GDM1 (cell line): ENCODE results near the gene METTL27.
"Not testable (repeated sequence)": the region's sequence is repeated elsewhere in the genome, so short reads cannot be mapped to it uniquely, and the experiment has no call there.

Source experiments
- DNase-seq: peaks from one replicate; lab custom pipeline; 2025; lab: John Stamatoyannopoulos, UW

METTL27 gene, protein sequence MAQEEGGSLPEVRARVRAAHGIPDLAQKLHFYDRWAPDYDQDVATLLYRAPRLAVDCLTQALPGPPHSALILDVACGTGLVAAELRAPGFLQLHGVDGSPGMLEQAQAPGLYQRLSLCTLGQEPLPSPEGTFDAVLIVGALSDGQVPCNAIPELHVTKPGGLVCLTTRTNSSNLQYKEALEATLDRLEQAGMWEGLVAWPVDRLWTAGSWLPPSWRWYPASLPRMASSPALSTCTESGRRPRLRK

DNA sequence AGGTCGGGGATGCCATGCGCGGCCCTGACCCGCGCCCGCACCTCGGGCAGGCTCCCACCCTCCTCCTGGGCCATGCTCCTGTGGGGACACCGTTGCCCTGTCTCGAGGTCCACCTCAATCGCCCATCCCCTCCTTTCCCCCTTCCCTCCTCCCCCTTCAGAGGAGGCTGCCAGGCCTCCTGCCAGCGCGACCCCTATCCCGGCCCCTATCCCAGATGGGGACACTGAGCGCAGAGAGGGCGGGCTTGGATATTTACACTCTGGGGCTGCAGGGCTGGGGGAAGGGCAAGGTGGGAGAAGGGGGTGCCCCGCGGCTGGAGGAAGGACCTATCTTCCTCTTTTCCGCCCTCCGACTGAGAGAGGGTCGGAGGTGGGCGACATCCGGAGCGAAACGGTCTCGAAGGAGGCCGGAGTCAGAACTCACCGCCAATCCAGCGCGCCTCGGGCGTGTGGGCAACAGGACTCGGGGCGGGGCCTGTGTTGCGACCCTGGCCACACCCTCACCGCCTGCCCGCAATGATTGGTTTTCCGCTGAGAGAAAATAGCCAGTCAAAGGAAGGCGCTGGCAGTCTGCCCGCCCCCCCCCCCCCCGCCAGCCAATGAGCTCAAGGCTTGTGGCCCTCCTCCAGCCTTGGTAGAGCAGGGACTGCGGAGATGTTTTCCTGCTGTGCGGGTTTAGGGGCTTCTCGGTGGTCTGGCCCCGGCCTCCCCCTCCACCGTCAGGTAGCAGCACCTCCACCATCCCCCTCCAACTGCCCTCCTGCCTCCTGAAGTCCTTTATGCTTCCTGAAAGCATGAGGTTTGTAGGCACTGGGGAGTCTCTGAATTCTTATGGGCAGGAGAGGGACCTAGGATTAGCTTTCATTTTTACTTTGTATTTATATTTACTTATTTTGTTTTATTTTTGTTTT lies at the start of gene METTL27:
TSS of gene METTL27 (minus strand) at position 450 of the 910 bp plus-strand sequence. CDS start at position 74, 376 bp downstream.
- DNase-seq = peak; percentile 86

- DNase-seq = no peak
These were observed 49.0 kb upstream of the METTL27 start for GRCh38 chr7:73891178-73891885.

- no peak for DNase-seq
These were observed 48.3 kb upstream of the METTL27 start for GRCh38 chr7:73890555-73891147.

DNA sequence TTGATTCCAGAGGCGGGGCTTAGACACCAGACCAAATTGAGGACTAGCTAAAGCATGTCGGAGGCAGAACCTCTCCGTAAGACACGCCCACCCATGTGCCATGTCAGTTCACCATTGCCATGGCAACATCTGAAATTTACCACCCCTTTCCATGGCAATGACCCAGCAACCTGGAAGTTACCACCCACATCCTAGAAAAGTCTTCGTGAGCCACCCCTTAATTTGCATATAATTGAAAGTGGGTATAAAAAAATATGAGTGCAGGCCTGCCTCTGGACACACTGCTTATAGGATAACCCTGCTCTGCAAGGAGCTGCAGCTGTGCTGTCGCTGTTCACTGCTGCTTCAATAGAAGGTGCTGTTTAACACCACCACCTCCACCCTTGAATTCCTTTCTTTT lies 46.6 kb upstream of the METTL27 start:
- DNase-seq = no peak

GRCh38 chr7:73887762-73888161 lies 45.4 kb upstream of the METTL27 start:
- DNase-seq = no peak

- DNase-seq = peak; percentile 63
These were observed 43.9 kb upstream of the METTL27 start for GRCh38 chr7:73885975-73886798.

- no peak for DNase-seq
These were observed 43.2 kb upstream of the METTL27 start for GRCh38 chr7:73885433-73885974.

DNA sequence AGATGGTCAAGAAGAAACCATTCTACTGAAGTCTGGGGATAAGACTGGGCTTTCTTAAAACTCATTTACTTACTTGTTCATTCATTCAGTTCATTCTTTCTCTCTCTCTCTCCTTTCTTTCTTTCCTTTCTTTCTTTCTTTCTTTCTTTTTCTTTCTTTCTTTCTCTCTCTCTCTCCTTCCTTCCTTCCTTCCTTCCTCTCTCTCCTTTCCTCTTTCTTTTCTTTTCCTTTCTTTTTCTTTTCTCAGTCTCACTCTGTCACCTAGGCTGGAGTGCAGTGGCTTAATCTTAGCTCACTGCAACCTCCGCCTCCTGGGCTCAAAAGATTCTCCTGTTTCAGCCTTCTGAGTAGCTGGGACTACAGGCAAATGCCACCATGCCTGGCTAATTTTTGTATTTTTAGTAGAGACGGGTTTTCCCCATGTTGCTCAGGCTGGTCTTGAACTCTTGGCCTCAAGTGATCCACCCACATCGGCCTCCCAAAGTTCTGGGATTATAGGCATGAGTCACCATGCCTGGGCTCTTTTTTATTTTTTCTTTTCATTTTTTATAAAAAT lies 42.6 kb upstream of the METTL27 start:
- DNase-seq = not testable (repeated sequence)

GRCh38 chr7:73882047-73882402 lies 39.7 kb upstream of the METTL27 start:
- no peak for DNase-seq

GRCh38 chr7:73881352-73882046 lies 39.2 kb upstream of the METTL27 start:
- no peak for DNase-seq

GRCh38 chr7:73880755-73881328 lies 38.5 kb upstream of the METTL27 start:
- no peak for DNase-seq

- DNase-seq = no peak
These were observed 37.8 kb upstream of the METTL27 start for GRCh38 chr7:73879977-73880681.

GRCh38 chr7:73876973-73877372 lies 34.7 kb upstream of the METTL27 start:
- DNase-seq = no peak

- no peak for DNase-seq
These were observed 34.0 kb upstream of the METTL27 start for GRCh38 chr7:73876361-73876760.

DNA sequence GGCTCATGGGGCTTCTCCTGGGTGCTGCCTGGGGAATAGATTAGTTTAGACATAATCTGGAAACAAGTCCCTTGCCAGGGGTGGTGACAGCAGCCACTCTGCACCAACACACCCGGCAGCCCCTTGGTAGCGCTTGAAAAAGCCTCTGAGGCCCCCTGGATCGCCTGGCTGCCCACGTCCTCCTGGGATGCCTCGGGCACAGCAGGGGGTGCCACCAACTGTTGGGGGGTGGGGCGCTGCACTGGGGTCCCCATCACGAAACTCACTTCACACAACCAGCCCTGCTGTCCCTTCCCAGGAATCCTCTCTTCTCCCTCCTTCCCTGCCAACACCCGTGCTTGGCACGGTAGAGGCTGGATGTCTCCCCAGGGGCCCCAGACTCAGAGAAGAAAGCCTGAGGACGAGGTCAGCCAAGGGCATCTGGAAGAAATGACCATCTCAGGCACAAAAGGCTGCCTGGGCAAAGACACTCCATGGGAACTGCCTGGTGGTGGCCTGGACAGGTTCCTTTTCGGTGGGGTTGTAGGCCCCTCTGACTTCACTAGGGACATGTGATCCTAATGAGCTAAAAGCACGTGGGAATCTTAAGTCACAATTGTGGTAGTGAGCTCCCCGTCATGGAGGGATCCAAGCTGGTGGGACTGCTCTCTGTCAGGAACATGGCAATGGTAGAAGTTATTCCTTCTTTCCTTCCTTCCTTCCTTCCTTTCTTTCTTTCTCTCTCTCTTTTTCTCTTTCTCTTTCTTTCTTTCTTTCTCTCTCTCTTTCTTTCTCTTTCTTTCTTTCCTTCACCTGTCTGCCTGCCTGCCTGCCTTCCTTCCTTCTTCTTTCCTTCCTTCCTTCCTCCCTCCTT lies 30.0 kb upstream of the METTL27 start:
- no peak for DNase-seq

DNA sequence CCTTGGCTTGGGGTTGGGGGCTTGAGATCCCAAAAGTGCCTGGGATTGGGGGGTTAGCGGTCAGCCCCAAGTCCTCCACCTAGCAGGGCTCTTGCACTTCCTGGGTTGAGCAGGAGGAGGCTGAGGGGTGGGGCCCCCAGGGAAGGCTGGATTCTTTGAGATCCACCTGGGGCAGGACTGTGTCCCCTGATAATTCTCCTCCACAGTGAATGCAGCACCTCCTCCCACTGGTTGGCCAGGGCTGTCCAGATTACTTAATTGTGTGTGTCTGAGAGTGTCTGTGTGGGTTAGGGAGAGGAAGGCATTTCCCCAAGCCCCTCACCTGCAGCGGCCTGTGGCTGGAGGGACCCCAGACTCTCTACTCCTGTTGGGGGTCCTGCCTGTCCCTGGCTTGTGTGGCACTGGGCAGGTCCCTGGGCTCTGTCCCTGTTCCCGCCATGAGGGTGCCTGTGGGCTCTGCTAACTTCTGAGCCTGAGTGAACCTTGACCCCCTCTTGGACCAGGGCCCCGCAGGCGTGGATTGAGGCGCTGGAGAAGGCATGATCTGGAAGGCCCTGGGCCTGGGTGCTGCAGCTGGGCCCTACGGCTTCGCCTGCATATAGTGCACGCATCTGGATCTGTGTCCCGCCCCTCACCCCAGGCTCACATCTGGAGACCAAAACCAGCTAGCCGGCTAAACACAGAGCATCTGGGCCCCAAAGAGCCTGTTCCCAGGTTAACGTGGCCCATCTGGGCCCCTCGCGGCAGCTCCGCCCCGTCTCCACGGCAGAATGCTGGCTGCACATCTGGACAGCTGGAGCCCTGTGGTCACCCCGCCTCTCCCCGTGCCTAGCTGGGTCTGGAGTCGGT lies 29.1 kb upstream of the METTL27 start:
- no peak for DNase-seq

DNA sequence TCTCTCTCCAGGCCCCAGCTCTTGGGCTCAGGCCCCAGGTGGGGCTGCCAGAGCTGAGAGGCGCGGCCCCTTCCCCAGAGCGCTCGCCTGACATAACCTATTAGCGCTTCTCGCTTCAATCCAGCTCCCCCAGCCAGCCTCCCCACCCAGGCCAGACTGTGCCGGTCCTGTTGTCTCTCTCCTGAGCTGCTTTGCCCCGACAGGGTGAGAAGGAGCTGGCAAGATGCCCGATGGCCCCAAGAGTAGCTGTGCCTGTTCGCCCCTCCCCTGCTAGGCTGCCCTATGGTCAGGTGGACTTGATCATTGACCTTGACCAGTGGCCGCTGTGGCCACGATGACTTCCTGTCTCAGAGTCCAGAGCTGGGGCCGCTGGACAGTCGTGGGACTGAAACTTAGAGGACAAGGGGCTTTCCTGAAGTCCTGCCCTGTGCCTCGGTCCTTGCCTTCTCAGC lies 27.8 kb upstream of the METTL27 start:
- no peak for DNase-seq
